Activated CD4-positive, alpha-beta T cell treated with anti-CD3 and anti-CD28 coated beads for 24 hours (primary cell): ENCODE data around the gene SBNO1.
"Not testable (repeated sequence)": the region's sequence is repeated elsewhere in the genome, so short reads cannot be mapped to it uniquely, and the experiment has no call there.

Experiments
- DNase-seq, 2 donors: peaks; one replicate each; pipeline ENCODE4 v3.0.0-alpha.2; 2020; ENCODE audit warnings: low read depth in 2 of 2

The SBNO1 gene

GRCh38 chr12:123248996-123249741 lies 115.5 kb downstream of the SBNO1 start:
- not testable (repeated sequence) for DNase-seq

- DNase-seq, result not testable (repeated sequence)
These were observed 116.5 kb downstream of the SBNO1 start for GRCh38 chr12:123248129-123248528.

- DNase-seq, result no peak
These were observed 119.0 kb downstream of the SBNO1 start for GRCh38 chr12:123245678-123246077.

GRCh38 chr12:123243671-123244262 lies 120.9 kb downstream of the SBNO1 start:
- no peak for DNase-seq

- no peak for DNase-seq
These were observed 122.3 kb downstream of the SBNO1 start for GRCh38 chr12:123242116-123242904.
